Measurements from ENCODE around the gene TMEM171. TPM values are rescaled to one million over a fixed set of nuclear protein-coding genes. Genes with fewer than 3 reads are reported as not detected.

Gene TMEM171
- 3.9 to 7.8 TPM (median 6.6 TPM) in 5 replicates for total RNA-seq (2022; extraction: Qiagen RNA extraction; ENCODE audit: low read depth)

DNA sequence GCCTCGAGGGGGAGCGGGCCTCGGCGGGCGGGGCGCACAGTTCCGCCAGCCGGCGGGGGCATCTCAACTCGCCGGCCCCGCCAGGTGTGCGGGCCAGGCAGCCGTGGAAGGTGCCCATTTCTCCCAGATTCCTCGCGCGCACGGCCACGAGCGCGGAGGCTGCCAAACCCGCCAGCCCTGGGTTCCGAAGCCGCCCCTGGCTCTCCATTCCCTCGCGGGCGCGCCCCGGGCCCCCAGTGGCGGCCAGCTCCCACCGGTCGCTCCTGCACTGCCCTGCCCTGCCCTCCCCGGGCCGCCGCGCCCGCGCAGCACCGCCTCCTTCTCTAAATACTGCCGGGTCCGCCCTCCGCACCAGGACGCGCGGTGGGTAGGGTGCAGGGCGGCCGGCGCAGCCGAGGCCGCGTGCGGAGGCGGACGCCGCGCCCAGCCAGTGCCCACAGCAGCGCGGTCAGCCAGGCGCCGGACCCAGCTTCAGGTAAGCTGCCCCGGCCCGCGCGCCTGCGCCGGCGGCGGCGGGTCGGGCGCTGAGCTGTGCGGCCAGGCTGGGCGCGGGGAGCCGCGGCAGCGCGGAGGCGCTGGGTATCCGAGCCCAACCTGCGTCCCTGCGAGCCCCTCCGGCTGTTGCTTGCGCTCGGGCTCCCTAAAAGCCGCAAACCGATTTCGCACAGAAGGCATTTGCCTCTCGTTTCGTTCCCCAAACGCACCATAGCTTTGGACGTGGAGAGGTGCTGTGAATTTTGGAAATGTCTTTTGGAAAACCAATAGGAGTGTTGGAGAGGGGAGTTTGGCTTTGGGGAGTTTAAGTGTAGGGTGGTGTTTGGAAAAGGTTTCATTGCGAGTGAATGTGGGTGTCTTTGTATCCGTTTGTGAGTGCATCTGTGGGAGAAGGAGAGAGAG lies at the start of gene TMEM171:
TMEM171 (plus strand) TSS at position 354 of the 897 bp plus-strand sequence. CDS start 2,799 bp downstream, outside the sequence.

GRCh38 chr5:73172951-73173350 lies 52.6 kb downstream of the TMEM171 start, which contains the start of gene TMEM174:
TSS of gene TMEM174 (plus strand) at chr5:73173193. CDS start at chr5:73173244, 51 bp downstream.

Other genes starting within 250 kb of the TMEM171 start
- gene FCHO2, start 164.5 kb upstream of the TMEM171 start, total RNA-seq (2022; extraction: Qiagen RNA extraction; ENCODE audit: low read depth) = 8.9 to 15.1 TPM (median 14.2 TPM) in 5 replicates
- not detected in 5 replicates for gene TMEM174, start 52.6 kb downstream of the TMEM171 start, total RNA-seq (2022; extraction: Qiagen RNA extraction; ENCODE audit: low read depth)

Measured in A549 treated with GW870086 at 1 μM for 4 hours (cell line).